H9 (cell line): ENCODE measurements around the gene KRTAP12-1. TPM values are rescaled to one million over a fixed set of nuclear protein-coding genes. Genes with fewer than 3 reads are reported as not detected.

Source experiments
- DNase-seq: peaks from one replicate; pipeline ENCODE4 v3.0.0-alpha.2; 2017
- H2AFZ ChIP-seq: one replicate; pipeline ENCODE4 v1.6.1; 2013; ENCODE audit warnings: mild to moderate bottlenecking, low read length, control low read depth, moderate library complexity
- H2AK5ac ChIP-seq: 2 replicates; pipeline ENCODE4 v1.6.1; 2013; ENCODE audit warnings: low read length, control low read depth, mixed read lengths; ENCODE audit not compliant: insufficient read length
- H2BK120ac ChIP-seq: one replicate; pipeline ENCODE4 v1.6.1; 2013; ENCODE audit warnings: low read depth, mild to moderate bottlenecking, low read length, control low read depth, inconsistent platforms; ENCODE audit not compliant: poor library complexity, severe bottlenecking
- H2BK12ac ChIP-seq: 2 replicates; pipeline ENCODE4 v1.6.1; 2013; ENCODE audit warnings: low read length, control low read depth, mixed read lengths, low read depth; ENCODE audit not compliant: insufficient read length
- H2BK15ac ChIP-seq: 2 replicates; pipeline ENCODE4 v1.6.1; 2013; ENCODE audit warnings: low read depth, low read length, control low read depth
- H2BK20ac ChIP-seq: one replicate; pipeline ENCODE4 v1.6.1; 2013; ENCODE audit warnings: low read depth, mild to moderate bottlenecking, low read length, control low read depth, inconsistent platforms; ENCODE audit not compliant: poor library complexity, severe bottlenecking
- H2BK5ac ChIP-seq: 2 replicates; pipeline ENCODE4 v1.6.1; 2013; ENCODE audit warnings: low read length, control low read depth, mixed read lengths; ENCODE audit not compliant: insufficient read length
- H3K14ac ChIP-seq: 2 replicates; pipeline ENCODE4 v1.6.1; 2013; ENCODE audit warnings: low read length, control low read depth; ENCODE audit not compliant: insufficient read depth
- H3K18ac ChIP-seq: 2 replicates; pipeline ENCODE4 v1.6.1; 2013; ENCODE audit warnings: low read depth, mild to moderate bottlenecking, mixed read lengths, low read length, control low read depth; ENCODE audit not compliant: insufficient read length
- H3K23ac ChIP-seq: 2 replicates; pipeline ENCODE4 v1.6.1; 2013; ENCODE audit warnings: low read length, control low read depth, mixed read lengths, low read depth; ENCODE audit not compliant: insufficient read length
- H3K23me2 ChIP-seq: 2 replicates; pipeline ENCODE4 v1.6.1; 2013; ENCODE audit warnings: low read depth, mild to moderate bottlenecking, mixed read lengths, low read length, control low read depth; ENCODE audit not compliant: insufficient read length, poor library complexity, severe bottlenecking
- H3K27ac ChIP-seq: 2 replicates; pipeline ENCODE4 v1.5.1; 2013; ENCODE audit warnings: low read length, control low read depth, mixed read lengths, low read depth; ENCODE audit not compliant: insufficient read length
- H3K27me3 ChIP-seq: 2 replicates; pipeline ENCODE4 v1.6.1; 2013; ENCODE audit warnings: low read length, control low read depth, inconsistent platforms; ENCODE audit not compliant: insufficient read depth
- H3K4ac ChIP-seq: 2 replicates; pipeline ENCODE4 v1.6.1; 2013; ENCODE audit warnings: low read depth, mild to moderate bottlenecking, control low read depth, inconsistent platforms, low read length, moderate library complexity
- H3K4me1 ChIP-seq: 2 replicates; pipeline ENCODE4 v1.6.1; 2013; ENCODE audit warnings: low read length, control low read depth, inconsistent platforms; ENCODE audit not compliant: insufficient read depth
- H3K4me2 ChIP-seq: 2 replicates; pipeline ENCODE4 v1.6.1; 2013; ENCODE audit warnings: low read length, control low read depth, mixed read lengths; ENCODE audit not compliant: insufficient read length, insufficient read depth
- H3K56ac ChIP-seq: 2 replicates; pipeline ENCODE4 v1.6.1; 2013; ENCODE audit warnings: low read depth, mild to moderate bottlenecking, mixed read lengths, low read length, control low read depth; ENCODE audit not compliant: insufficient read length
- H3K79me1 ChIP-seq: 2 replicates; pipeline ENCODE4 v1.6.1; 2013; ENCODE audit warnings: low read depth, mild to moderate bottlenecking, moderate library complexity, low read length, control low read depth, inconsistent platforms; ENCODE audit not compliant: insufficient read depth, poor library complexity, severe bottlenecking
- H3K79me2 ChIP-seq: 2 replicates; pipeline ENCODE4 v1.6.1; 2013; ENCODE audit warnings: low read length, control low read depth, inconsistent platforms; ENCODE audit not compliant: insufficient read depth
- H3K9ac ChIP-seq: 2 replicates; pipeline ENCODE4 v1.6.1; 2013; ENCODE audit warnings: low read length, control low read depth, mixed read lengths; ENCODE audit not compliant: insufficient read length; ENCODE audit errors: extremely low read depth
- H3K9me3 ChIP-seq: one replicate; pipeline ENCODE4 v1.6.1; 2013; ENCODE audit warnings: low read depth, low read length, inconsistent platforms; ENCODE audit not compliant: control insufficient read depth
- H3T11ph ChIP-seq: one replicate; pipeline ENCODE4 v1.6.1; 2013; ENCODE audit warnings: mild to moderate bottlenecking, low read length, control low read depth, inconsistent platforms
- H4K20me1 ChIP-seq: one replicate; pipeline ENCODE4 v1.6.1; 2013; ENCODE audit not compliant: control insufficient read depth, insufficient read length, insufficient read depth
- H4K5ac ChIP-seq: 2 replicates; pipeline ENCODE4 v1.6.1; 2013; ENCODE audit warnings: low read depth, mild to moderate bottlenecking, mixed read lengths, low read length, control low read depth; ENCODE audit not compliant: insufficient read length
- H4K8ac ChIP-seq: replicated peaks from 2 replicates; pipeline ENCODE4 v1.6.1; 2013; ENCODE audit warnings: low read length, control low read depth, mixed read lengths, low read depth; ENCODE audit not compliant: insufficient read length
- H4K91ac ChIP-seq: 2 replicates; pipeline ENCODE4 v1.6.1; 2013; ENCODE audit warnings: low read depth, mild to moderate bottlenecking, moderate library complexity, mixed read lengths, low read length, control low read depth; ENCODE audit not compliant: insufficient read length
- H3K27ac Mint-ChIP-seq, 3 experiments: 2 replicates in 2 of 3; 3 replicates in 1 of 3; pipeline ENCODE4 v1.8.0; 2020 to 2021; ENCODE audit warnings: mixed read lengths in 3 of 3, mild to moderate bottlenecking in 1 of 3, moderate library complexity in 1 of 3
- H3K27me3 Mint-ChIP-seq: 2 replicates; pipeline ENCODE4 v1.8.0; 2021; ENCODE audit warnings: low read depth, mild to moderate bottlenecking, moderate library complexity, mixed read lengths
- H3K36me3 Mint-ChIP-seq, 3 experiments: 2 replicates in 2 of 3; 3 replicates in 1 of 3; pipeline ENCODE4 v1.8.0; 2020 to 2021; ENCODE audit warnings: low read depth in 3 of 3, mixed read lengths in 3 of 3; ENCODE audit not compliant: insufficient read depth in 1 of 3
- H3K4me1 Mint-ChIP-seq, 2 experiments: 2 replicates each; pipeline ENCODE4 v1.8.0; 2020; ENCODE audit warnings: mixed read lengths in 2 of 2
- H3K4me3 Mint-ChIP-seq, 2 experiments: 2 replicates in 1 of 2; 3 replicates in 1 of 2; pipeline ENCODE4 v1.8.0; 2020 to 2021; ENCODE audit warnings: mild to moderate bottlenecking in 2 of 2, mixed read lengths in 2 of 2, moderate library complexity in 1 of 2
- H3K9me3 Mint-ChIP-seq, 2 experiments: 2 replicates in 1 of 2; 3 replicates in 1 of 2; pipeline ENCODE4 v1.8.0; 2020; ENCODE audit warnings: mild to moderate bottlenecking in 2 of 2, mixed read lengths in 2 of 2, moderate library complexity in 1 of 2
- WGBS: extraction: QIAGEN DNeasy Blood & Tissue Kit; methylation state at CpG from one replicate; pipeline ENCODE4 v1.1.7; 2013; ENCODE audit warnings: missing lambda C conversion rate, low lambda C conversion rate, mixed read lengths; ENCODE audit not compliant: insufficient read length; ENCODE audit errors: extremely low coverage; 5-methylcytosine and 5-hydroxymethylcytosine counted together
- total RNA-seq: library from RNA; stranded (reverse); gene quantifications from 2 replicates; pipeline ENCODE4 v1.2.1, GENCODE V29; 2021
- TF ChIP-seq, protein P1 (sequence below): fragments of 200-600 bp; sonication (generic); conservative IDR thresholded peaks from 3 replicates; pipeline ENCODE4 v1.8.0; 2021; ENCODE audit warnings: antibody characterized with exemption, mild to moderate bottlenecking

Gene KRTAP12-1
- total RNA-seq, 1 experiment from 2014 or later: not detected

DNA sequence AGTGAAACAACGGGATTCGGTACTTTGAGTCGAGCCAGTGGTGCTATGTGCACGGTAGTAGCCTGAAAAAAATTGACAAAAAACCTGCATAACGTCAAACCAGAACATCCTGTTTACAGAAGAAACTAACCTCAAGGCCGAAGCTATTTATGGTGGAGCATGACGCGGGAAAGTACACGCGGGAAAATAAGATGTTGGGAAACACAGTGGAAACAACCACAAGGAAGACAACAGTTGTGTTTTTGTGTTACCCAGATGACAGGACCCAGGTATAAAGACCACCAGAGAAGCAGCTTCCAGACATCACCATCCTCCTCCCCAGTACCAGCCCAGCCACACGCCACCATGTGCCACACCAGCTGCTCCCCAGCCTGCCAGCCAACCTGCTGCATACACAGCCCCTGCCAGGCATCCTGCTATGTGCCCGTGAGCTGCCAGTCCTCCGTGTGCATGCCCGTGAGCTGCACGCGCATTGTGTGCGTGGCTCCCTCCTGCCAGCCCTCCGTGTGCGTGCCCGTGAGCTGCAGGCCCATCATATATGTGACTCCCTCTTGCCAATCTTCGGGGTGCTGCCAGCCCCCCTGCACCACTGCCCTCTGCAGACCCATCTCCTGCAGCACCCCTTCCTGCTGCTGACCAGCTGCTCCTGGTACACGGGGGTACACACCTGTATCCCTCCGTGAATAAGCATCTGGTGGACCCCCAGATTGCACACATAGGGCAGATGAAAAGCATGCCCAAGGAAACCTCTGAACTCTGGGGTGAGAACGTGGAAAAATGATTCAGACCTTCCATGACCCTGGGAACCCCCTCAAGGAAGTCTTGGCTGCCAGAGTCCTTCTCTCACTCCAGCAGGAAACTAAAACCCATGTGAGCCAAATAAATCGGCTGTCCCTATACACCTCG is 24.1 kb downstream of the KRTAP12-1 start, which contains the start of gene KRTAP12-3:
KRTAP12-3 (plus strand) TSS at position 298 of the 906 bp plus-strand sequence; CDS start at position 346, 48 bp downstream.
- Histone ChIP-seq H3K27ac (no peak within 1 kb of the TSS), H4K8ac (no peak within 1 kb of the TSS), H4K20me1 (no peaks in the 10 kb centered on the region), H3K23ac (no peak within 1 kb of the TSS), H3K18ac (no peak within 1 kb of the TSS), H2AFZ (no peak within 1 kb of the TSS), H3K56ac (no peak within 1 kb of the TSS), H2BK12ac (no peak within 1 kb of the TSS), H4K5ac (no peak within 1 kb of the TSS), H3K9ac (no peak within 1 kb of the TSS), H4K91ac (no peak within 1 kb of the TSS), H3K23me2 (no peaks in the 10 kb centered on the region), H3K4me2 (no peak within 1 kb of the TSS), H3K9me3 (no peaks in the 10 kb centered on the region), H2BK120ac (no peak within 1 kb of the TSS), H3K4ac (no peak within 1 kb of the TSS), H3T11ph (no peak within 1 kb of the TSS), H2AK5ac (no peak within 1 kb of the TSS), H3K79me1 (no peaks in the 10 kb centered on the region), H3K27me3 (no peaks in the 10 kb centered on the region), H3K4me1 (no peaks in the 10 kb centered on the region), H3K14ac (no peak within 1 kb of the TSS), H3K79me2 (no peaks in the 10 kb centered on the region), H2BK20ac (no peak within 1 kb of the TSS), H2BK5ac (no peak within 1 kb of the TSS), H2BK15ac (no peak within 1 kb of the TSS)
- Mint-ChIP-seq H3K9me3 (peaks cover 12 to 15% of the 10 kb centered on the region in 2 experiments; a peak in 4 of 5 replicates), H3K27me3 (peaks cover 17% of the 10 kb centered on the region), H3K36me3 (peaks cover 2 to 15% (median 8%) of the 10 kb centered on the region in 3 experiments; a peak in 6 of 7 replicates), H3K4me1 (peaks cover 32 to 41% of the 10 kb centered on the region in 2 experiments), H3K27ac (peak within 1 kb of the TSS in 1 of 3 experiments; percentile 28; a peak in 1 of 7 replicates), H3K4me3 (no peak within 1 kb of the TSS; a peak in 1 of 5 replicates)
- DNase-seq: peak; percentile 16
- WGBS: no CpG with 5 or more reads among the region's 26 CpGs
- TF ChIP-seq, protein P1, sequence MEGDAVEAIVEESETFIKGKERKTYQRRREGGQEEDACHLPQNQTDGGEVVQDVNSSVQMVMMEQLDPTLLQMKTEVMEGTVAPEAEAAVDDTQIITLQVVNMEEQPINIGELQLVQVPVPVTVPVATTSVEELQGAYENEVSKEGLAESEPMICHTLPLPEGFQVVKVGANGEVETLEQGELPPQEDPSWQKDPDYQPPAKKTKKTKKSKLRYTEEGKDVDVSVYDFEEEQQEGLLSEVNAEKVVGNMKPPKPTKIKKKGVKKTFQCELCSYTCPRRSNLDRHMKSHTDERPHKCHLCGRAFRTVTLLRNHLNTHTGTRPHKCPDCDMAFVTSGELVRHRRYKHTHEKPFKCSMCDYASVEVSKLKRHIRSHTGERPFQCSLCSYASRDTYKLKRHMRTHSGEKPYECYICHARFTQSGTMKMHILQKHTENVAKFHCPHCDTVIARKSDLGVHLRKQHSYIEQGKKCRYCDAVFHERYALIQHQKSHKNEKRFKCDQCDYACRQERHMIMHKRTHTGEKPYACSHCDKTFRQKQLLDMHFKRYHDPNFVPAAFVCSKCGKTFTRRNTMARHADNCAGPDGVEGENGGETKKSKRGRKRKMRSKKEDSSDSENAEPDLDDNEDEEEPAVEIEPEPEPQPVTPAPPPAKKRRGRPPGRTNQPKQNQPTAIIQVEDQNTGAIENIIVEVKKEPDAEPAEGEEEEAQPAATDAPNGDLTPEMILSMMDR: no peak
